PC-9 (cell line): ENCODE measurements around the gene TP53I11.

Experiments
- EZH2 ChIP-seq: fragments of 200-600 bp; sonication (generic); IDR thresholded peaks from 2 replicates; pipeline ENCODE4 v1.8.0; 2017; ENCODE audit warnings: antibody characterized with exemption, low read depth
- TF ChIP-seq, protein P1 (sequence below): fragments of 200-600 bp; sonication (generic); conservative IDR thresholded peaks from 2 replicates; pipeline ENCODE4 v1.6.1; 2017; ENCODE audit warnings: mixed run types, antibody characterized with exemption, mild to moderate bottlenecking, moderate library complexity

DNA sequence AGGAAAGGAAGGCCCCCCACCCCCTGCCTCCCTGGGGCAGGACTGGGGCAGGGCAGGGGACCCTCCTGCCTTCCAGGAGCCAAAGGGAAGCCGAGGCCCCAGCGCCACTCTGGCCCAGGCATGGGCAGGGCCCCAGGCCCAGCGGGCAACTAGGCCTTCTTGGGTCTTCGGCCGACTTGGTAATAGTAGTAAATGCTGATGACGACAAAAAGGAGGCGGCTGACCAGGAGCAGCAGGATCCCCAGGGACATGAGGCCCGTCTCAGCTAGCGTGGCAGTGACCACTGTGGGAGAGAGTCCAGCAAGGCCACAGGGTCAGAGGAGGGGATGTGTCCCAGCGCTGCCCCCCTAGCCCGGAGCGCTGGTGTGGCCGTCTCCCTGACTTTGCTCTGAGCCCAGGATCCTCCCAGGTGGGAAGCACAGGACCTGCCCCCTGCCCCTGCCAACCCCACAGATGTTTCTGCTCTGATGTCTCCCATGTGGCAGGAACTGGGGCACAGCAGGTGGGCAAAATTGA is 15.9 kb downstream of the TP53I11 start:
- TF ChIP-seq, protein P1, sequence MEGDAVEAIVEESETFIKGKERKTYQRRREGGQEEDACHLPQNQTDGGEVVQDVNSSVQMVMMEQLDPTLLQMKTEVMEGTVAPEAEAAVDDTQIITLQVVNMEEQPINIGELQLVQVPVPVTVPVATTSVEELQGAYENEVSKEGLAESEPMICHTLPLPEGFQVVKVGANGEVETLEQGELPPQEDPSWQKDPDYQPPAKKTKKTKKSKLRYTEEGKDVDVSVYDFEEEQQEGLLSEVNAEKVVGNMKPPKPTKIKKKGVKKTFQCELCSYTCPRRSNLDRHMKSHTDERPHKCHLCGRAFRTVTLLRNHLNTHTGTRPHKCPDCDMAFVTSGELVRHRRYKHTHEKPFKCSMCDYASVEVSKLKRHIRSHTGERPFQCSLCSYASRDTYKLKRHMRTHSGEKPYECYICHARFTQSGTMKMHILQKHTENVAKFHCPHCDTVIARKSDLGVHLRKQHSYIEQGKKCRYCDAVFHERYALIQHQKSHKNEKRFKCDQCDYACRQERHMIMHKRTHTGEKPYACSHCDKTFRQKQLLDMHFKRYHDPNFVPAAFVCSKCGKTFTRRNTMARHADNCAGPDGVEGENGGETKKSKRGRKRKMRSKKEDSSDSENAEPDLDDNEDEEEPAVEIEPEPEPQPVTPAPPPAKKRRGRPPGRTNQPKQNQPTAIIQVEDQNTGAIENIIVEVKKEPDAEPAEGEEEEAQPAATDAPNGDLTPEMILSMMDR: no peak
- TF ChIP-seq EZH2: no peak
